Trophoblast cell (in vitro differentiated cells and primary cell): ENCODE data around the gene KIAA2012.
A peak's percentile ranks its signal among the peaks of the same experiment; 100 is the strongest.

Experiments
- DNase-seq, 2 donors: peaks; one replicate each; pipeline ENCODE4 v3.0.0-alpha.2; 2016
- H2AFZ ChIP-seq: 2 replicates; pipeline ENCODE4 v1.6.1; 2013; ENCODE audit warnings: low read length, moderate library complexity, mild to moderate bottlenecking; ENCODE audit not compliant: insufficient read depth, poor library complexity
- H2AK5ac ChIP-seq: 2 replicates; pipeline ENCODE4 v1.6.1; 2013; ENCODE audit warnings: mild to moderate bottlenecking, low read length
- H2BK120ac ChIP-seq: 2 replicates; pipeline ENCODE4 v1.6.1; 2013; ENCODE audit warnings: low read length, mild to moderate bottlenecking, moderate library complexity; ENCODE audit not compliant: insufficient read depth, poor library complexity
- H2BK12ac ChIP-seq: 2 replicates; pipeline ENCODE4 v1.6.1; 2013; ENCODE audit warnings: mild to moderate bottlenecking, low read length, moderate library complexity
- H2BK5ac ChIP-seq: 2 replicates; pipeline ENCODE4 v1.6.1; 2013; ENCODE audit warnings: low read length, low read depth, moderate library complexity, mild to moderate bottlenecking; ENCODE audit not compliant: poor library complexity
- H3K14ac ChIP-seq: 2 replicates; pipeline ENCODE4 v1.6.1; 2013; ENCODE audit warnings: mild to moderate bottlenecking, low read length
- H3K18ac ChIP-seq: 2 replicates; pipeline ENCODE4 v1.6.1; 2013; ENCODE audit warnings: mild to moderate bottlenecking, low read length
- H3K23ac ChIP-seq: 2 replicates; pipeline ENCODE4 v1.6.1; 2013; ENCODE audit warnings: low read length
- H3K27ac ChIP-seq: 2 replicates; pipeline ENCODE4 v1.5.1; 2013; ENCODE audit warnings: low read depth, mild to moderate bottlenecking, inconsistent platforms, low read length, moderate library complexity
- H3K27me3 ChIP-seq: 2 replicates; pipeline ENCODE4 v1.6.1; 2013; ENCODE audit warnings: inconsistent platforms, mild to moderate bottlenecking, low read length, moderate library complexity; ENCODE audit not compliant: insufficient read depth
- H3K36me3 ChIP-seq, 2 experiments: 1 replicate in 1 of 2; 2 replicates in 1 of 2; pipeline ENCODE4 v1.6.1; 2013; ENCODE audit warnings: low read length in 2 of 2, mild to moderate bottlenecking in 2 of 2, moderate library complexity in 1 of 2; ENCODE audit not compliant: insufficient read depth in 2 of 2, control insufficient read depth in 1 of 2
- H3K4ac ChIP-seq: 2 replicates; pipeline ENCODE4 v1.6.1; 2013; ENCODE audit warnings: low read depth, mild to moderate bottlenecking, low read length, moderate library complexity
- H3K4me1 ChIP-seq, 2 experiments: 1 replicate in 1 of 2; 2 replicates in 1 of 2; pipeline ENCODE4 v1.6.1; 2013; ENCODE audit warnings: low read length in 2 of 2, mild to moderate bottlenecking in 2 of 2, moderate library complexity in 1 of 2; ENCODE audit not compliant: insufficient read depth in 2 of 2, control insufficient read depth in 1 of 2
- H3K4me2 ChIP-seq: 2 replicates; pipeline ENCODE4 v1.6.1; 2013; ENCODE audit warnings: inconsistent platforms, mild to moderate bottlenecking, low read length, moderate library complexity
- H3K4me3 ChIP-seq: 2 replicates; pipeline ENCODE4 v1.5.1; 2013; ENCODE audit warnings: mild to moderate bottlenecking, low read depth, low read length, inconsistent platforms
- H3K79me1 ChIP-seq: one replicate; pipeline ENCODE4 v1.6.1; 2013; ENCODE audit warnings: low read length
- H3K79me2 ChIP-seq: 2 replicates; pipeline ENCODE4 v1.6.1; 2013; ENCODE audit warnings: low read length, mild to moderate bottlenecking; ENCODE audit not compliant: control insufficient read depth, insufficient read depth, poor library complexity
- H3K9ac ChIP-seq: 2 replicates; pipeline ENCODE4 v1.6.1; 2013; ENCODE audit warnings: mild to moderate bottlenecking, low read length
- H3K9me3 ChIP-seq: 2 replicates; pipeline ENCODE4 v1.6.1; 2013; ENCODE audit warnings: low read depth, mild to moderate bottlenecking, control low read depth, inconsistent platforms, low read length; ENCODE audit not compliant: insufficient read depth
- H4K12ac ChIP-seq: 2 replicates; pipeline ENCODE4 v1.6.1; 2013; ENCODE audit warnings: low read depth, mild to moderate bottlenecking, low read length, moderate library complexity
- H4K8ac ChIP-seq: 2 replicates; pipeline ENCODE4 v1.6.1; 2013; ENCODE audit warnings: low read depth, mild to moderate bottlenecking, low read length, moderate library complexity
- H4K91ac ChIP-seq: one replicate; pipeline ENCODE4 v1.6.1; 2013; ENCODE audit warnings: low read depth, mild to moderate bottlenecking, low read length, moderate library complexity
- WGBS: extraction: QIAGEN DNeasy Blood & Tissue Kit; methylation state at CpG from one replicate; pipeline ENCODE4 v1.1.7; 2013; ENCODE audit warnings: missing lambda C conversion rate; ENCODE audit not compliant: insufficient read length, insufficient coverage; ENCODE audit errors: extremely low coverage; 5-methylcytosine and 5-hydroxymethylcytosine counted together

The KIAA2012 gene

GRCh38 chr2:202149936-202150335, 76.9 kb downstream of the KIAA2012 start:
- no peak overlapping the region for H2BK120ac ChIP-seq
- H3K14ac ChIP-seq = no peak overlapping the region
- H4K12ac ChIP-seq = no peak overlapping the region
- H3K9ac ChIP-seq = no peak overlapping the region
- DNase-seq = no peak
- H2BK12ac ChIP-seq = no peak overlapping the region
- H2AFZ ChIP-seq = no peak overlapping the region
- H3K4me1 ChIP-seq = no peaks in the 10 kb centered on the region
- H3K27ac ChIP-seq = no peak overlapping the region
- H3K79me2 ChIP-seq = no peaks in the 10 kb centered on the region
- H3K18ac ChIP-seq = no peak overlapping the region
- no peak overlapping the region for H3K4me3 ChIP-seq
- WGBS = no CpG with 5 or more reads among the region's 4 CpGs
- H2BK5ac ChIP-seq = no peak overlapping the region
- no peaks in the 10 kb centered on the region for H3K9me3 ChIP-seq
- H3K4ac ChIP-seq = no peak overlapping the region
- no peak overlapping the region for H3K4me2 ChIP-seq
- no peaks in the 10 kb centered on the region for H3K79me1 ChIP-seq
- H3K36me3 ChIP-seq = no peaks in the 10 kb centered on the region
- no peak overlapping the region for H4K91ac ChIP-seq
- no peak overlapping the region for H2AK5ac ChIP-seq
- no peak overlapping the region for H3K23ac ChIP-seq
- H3K27me3 ChIP-seq = no peaks in the 10 kb centered on the region
- H4K8ac ChIP-seq = no peak overlapping the region

- Histone ChIP-seq H2BK120ac (no peak overlapping the region), H2AFZ (no peak overlapping the region), H3K9ac (no peak overlapping the region), H4K12ac (no peak overlapping the region), H3K4me1 (no peaks in the 10 kb centered on the region), H3K4me2 (no peak overlapping the region), H2BK12ac (no peak overlapping the region), H3K4ac (no peak overlapping the region), H3K36me3 (no peaks in the 10 kb centered on the region), H4K8ac (no peak overlapping the region), H2BK5ac (no peak overlapping the region), H3K4me3 (no peak overlapping the region), H4K91ac (no peak overlapping the region), H3K9me3 (no peaks in the 10 kb centered on the region), H3K23ac (no peak overlapping the region), H2AK5ac (no peak overlapping the region), H3K27ac (no peak overlapping the region), H3K79me2 (no peaks in the 10 kb centered on the region), H3K27me3 (no peaks in the 10 kb centered on the region), H3K14ac (no peak overlapping the region), H3K18ac (no peak overlapping the region), H3K79me1 (no peaks in the 10 kb centered on the region)
- 100% methylated on average over 1 of the region's 5 CpGs for WGBS
- no peak for DNase-seq
Observed at GRCh38 chr2:202152104-202152715, 79.2 kb downstream of the KIAA2012 start.

GRCh38 chr2:202154613-202155012, 81.6 kb downstream of the KIAA2012 start:
- Histone ChIP-seq H2BK120ac (no peak overlapping the region), H3K14ac (no peak overlapping the region), H2AK5ac (no peak overlapping the region), H3K36me3 (no peaks in the 10 kb centered on the region), H2AFZ (no peak overlapping the region), H3K4me3 (no peak overlapping the region), H3K18ac (no peak overlapping the region), H4K8ac (no peak overlapping the region), H2BK12ac (no peak overlapping the region), H3K4me2 (no peak overlapping the region), H3K79me2 (no peaks in the 10 kb centered on the region), H3K27ac (no peak overlapping the region), H3K79me1 (no peaks in the 10 kb centered on the region), H4K91ac (no peak overlapping the region), H3K9me3 (no peaks in the 10 kb centered on the region), H3K23ac (no peak overlapping the region), H3K4ac (no peak overlapping the region), H4K12ac (no peak overlapping the region), H3K9ac (no peak overlapping the region), H2BK5ac (no peak overlapping the region), H3K27me3 (no peaks in the 10 kb centered on the region), H3K4me1 (no peaks in the 10 kb centered on the region)
- no peak for DNase-seq
- no CpG with 5 or more reads among the region's 9 CpGs for WGBS

- H2BK12ac ChIP-seq = no peak overlapping the region
- H3K23ac ChIP-seq = no peak overlapping the region
- H2BK120ac ChIP-seq = no peak overlapping the region
- H2AK5ac ChIP-seq = no peak overlapping the region
- H3K79me1 ChIP-seq = no peaks in the 10 kb centered on the region
- no peak overlapping the region for H4K91ac ChIP-seq
- no peak overlapping the region for H3K27ac ChIP-seq
- H2AFZ ChIP-seq = no peak overlapping the region
- no peak overlapping the region for H4K12ac ChIP-seq
- H3K36me3 ChIP-seq = no peaks in the 10 kb centered on the region
- no peaks in the 10 kb centered on the region for H3K79me2 ChIP-seq
- no CpG with 5 or more reads among the region's 4 CpGs for WGBS
- H3K4me2 ChIP-seq = no peak overlapping the region
- H3K9ac ChIP-seq = no peak overlapping the region
- H3K4ac ChIP-seq = no peak overlapping the region
- H3K4me1 ChIP-seq = no peaks in the 10 kb centered on the region
- H3K18ac ChIP-seq = no peak overlapping the region
- no peak overlapping the region for H3K14ac ChIP-seq
- no peak overlapping the region for H4K8ac ChIP-seq
- no peak overlapping the region for H2BK5ac ChIP-seq
- no peak overlapping the region for H3K4me3 ChIP-seq
- H3K27me3 ChIP-seq = no peaks in the 10 kb centered on the region
- H3K9me3 ChIP-seq = no peaks in the 10 kb centered on the region
- DNase-seq = peak; percentile 88 to 98
Observed at GRCh38 chr2:202157211-202157990, 84.3 kb downstream of the KIAA2012 start.
